PC-3 (cell line): ENCODE measurements around the gene TUBB. TPM values are rescaled to one million over a fixed set of nuclear protein-coding genes. Genes with fewer than 3 reads are reported as not detected.
"Not testable (repeated sequence)": the region's sequence is repeated elsewhere in the genome, so short reads cannot be mapped to it uniquely, and the experiment has no call there.

Source experiments
- ATAC-seq: fragments of 200-7000 bp; cut with Tn5 transposase; 2 replicates; pipeline ENCODE4 v1.9.1; 2020; ENCODE audit warnings: mild to moderate bottlenecking, moderate library complexity
- BruUV-seq: library from RNA; stranded (reverse); fragments of 400-500 nt; replicated peaks from 2 replicates; lab custom pipeline; 2021; lab: Mats Ljungman, UMichigan
- CTCF ChIA-PET: fragments of 300-600 bp; sonication (Branson Sonifier 250); formaldehyde crosslinking; loops from one replicate; lab custom pipeline; 2022; ENCODE audit warnings: antibody characterized with exemption; lab: Charles Lee
- POLR2A ChIA-PET: fragments of 300-600 bp; sonication (Branson Sonifier 250); formaldehyde crosslinking; loops from one replicate; lab custom pipeline; 2022; ENCODE audit warnings: antibody characterized with exemption; ENCODE audit not compliant: unreplicated experiment; lab: Charles Lee
- DNase-seq: peaks from one replicate; pipeline ENCODE4 v3.0.0-alpha.2; 2015
- H2AFZ ChIP-seq: fragments of 300-600 bp; sonication (generic); 2 replicates; pipeline ENCODE4 v1.6.0; 2016; ENCODE audit warnings: antibody characterized with exemption, low read length
- H3F3A ChIP-seq: fragments of 300-600 bp; sonication (generic); one replicate; pipeline ENCODE4 v1.6.0; 2017; ENCODE audit warnings: antibody characterized with exemption, low read length, control low read depth, mild to moderate bottlenecking; ENCODE audit not compliant: unreplicated experiment
- H3K27ac ChIP-seq: fragments of 300-600 bp; sonication (generic); 2 replicates; pipeline ENCODE4 v1.5.1; 2016; ENCODE audit warnings: mild to moderate bottlenecking, low read length
- H3K27me3 ChIP-seq: fragments of 300-600 bp; sonication (generic); 2 replicates; pipeline ENCODE4 v1.6.1; 2016; ENCODE audit warnings: low read length, mixed read lengths
- H3K36me3 ChIP-seq: fragments of 300-600 bp; sonication (generic); 2 replicates; pipeline ENCODE4 v1.6.1; 2016; ENCODE audit warnings: low read depth, mixed run types, low read length, mixed read lengths
- H3K4me1 ChIP-seq: fragments of 300-600 bp; sonication (generic); 2 replicates; pipeline ENCODE4 v1.5.1; 2016; ENCODE audit warnings: low read length; ENCODE audit not compliant: insufficient read depth
- H3K4me2 ChIP-seq: fragments of 300-600 bp; sonication (generic); 2 replicates; pipeline ENCODE4 v1.6.0; 2016; ENCODE audit warnings: low read length
- H3K4me3 ChIP-seq: fragments of 300-600 bp; sonication (generic); 2 replicates; pipeline ENCODE4 v1.5.1; 2016; ENCODE audit warnings: mild to moderate bottlenecking, low read length, mixed read lengths
- H3K79me2 ChIP-seq: fragments of 300-600 bp; sonication (generic); 2 replicates; pipeline ENCODE4 v1.6.1; 2017; ENCODE audit warnings: low read length, mixed read lengths
- H3K9ac ChIP-seq: fragments of 300-600 bp; sonication (generic); 2 replicates; pipeline ENCODE4 v1.6.0; 2016; ENCODE audit warnings: mild to moderate bottlenecking, low read length
- H3K9me2 ChIP-seq: fragments of 300-600 bp; sonication (generic); replicated peaks from 2 replicates; pipeline ENCODE4 v1.6.1; 2016; ENCODE audit warnings: mixed run types, low read length, mixed read lengths
- H3K9me3 ChIP-seq: fragments of 300-600 bp; sonication (generic); 2 replicates; pipeline ENCODE4 v1.6.1; 2016; ENCODE audit warnings: low read length, mixed read lengths
- H4K20me1 ChIP-seq: fragments of 300-600 bp; sonication (generic); 2 replicates; pipeline ENCODE4 v1.6.1; 2016; ENCODE audit warnings: low read length, mixed read lengths
- CTCF ChIP-seq: fragments of 300-600 bp; sonication (generic); conservative IDR thresholded peaks from 2 replicates; pipeline ENCODE4 v1.5.1; 2017; ENCODE audit warnings: antibody characterized with exemption, low read depth, mild to moderate bottlenecking, low read length
- EZH2 ChIP-seq: fragments of 300-600 bp; sonication (generic); IDR thresholded peaks from one replicate; pipeline ENCODE4 v1.6.1; 2017; ENCODE audit warnings: antibody characterized with exemption, mild to moderate bottlenecking, low read length; ENCODE audit not compliant: unreplicated experiment
- EZH2phosphoT487 ChIP-seq: fragments of 300-600 bp; sonication (generic); IDR thresholded peaks from 2 replicates; pipeline ENCODE4 v1.6.1; 2018; ENCODE audit warnings: mild to moderate bottlenecking, antibody characterized with exemption, low read length, borderline replicate concordance
- intact Hi-C: fragments of 100-400 bp; cut with micrococcal nuclease; formaldehyde crosslinking; loops from 2 replicates; pipeline ENCODE4 v1.9.0; 2023
- total RNA-seq: library from RNA; depleted of rRNA; stranded (reverse); fragments of >200 nt; gene quantifications from 2 replicates; pipeline ENCODE4 v1.2.3, GENCODE V29; 2014

Gene TUBB
- total RNA-seq, 1 experiment from 2014 or later = 1,398 TPM

- H2AFZ ChIP-seq = 0 out of 2 replicates have a peak overlapping the region, but pooled peaks have one; percentile 47
- POLR2A ChIA-PET = interaction anchor here (0.6 to 0.7 kb wide), 3 partner anchors 10 to 509 kb away, joined by 3 to 4 read pairs (median 3); no protein-coding TSS in a partner anchor
These were observed 2.1 kb upstream of the TUBB start for GRCh38 chr6:30717845-30718720.

GRCh38 chr6:30719356-30719755 is 796 bp upstream of the TUBB start:
- intact Hi-C loops = no loop called here
- Histone ChIP-seq H3K36me3 (peaks cover 29% of the 10 kb centered on the region), H3K79me2 (peaks cover 84% of the 10 kb centered on the region), H3K4me2 (peak overlapping the region; percentile 93), H4K20me1 (peaks cover 23% of the 10 kb centered on the region), H2AFZ (peak overlapping the region; percentile 45), H3K4me3 (peak overlapping the region; percentile 94), H3K9me2 (no peaks in the 10 kb centered on the region), H3K9ac (peak overlapping the region; percentile 99), H3K27ac (peak overlapping the region; percentile 63), H3K9me3 (no peaks in the 10 kb centered on the region), H3K27me3 (no peaks in the 10 kb centered on the region), H3F3A (peaks cover 10% of the 10 kb centered on the region), H3K4me1 (peaks cover 37% of the 10 kb centered on the region)
- CTCF ChIA-PET = no interaction called here
- no peak for TF ChIP-seq EZH2
- TF ChIP-seq CTCF = no peak
- ATAC-seq = no peak
- no TSS peak for BruUV-seq
- POLR2A ChIA-PET = no interaction called here
- DNase-seq = no peak

More at GRCh38 chr6:30717845-30718720, 2.1 kb upstream of the TUBB start:
- Histone ChIP-seq H3K79me2 (peaks cover 71% of the 10 kb centered on the region), H4K20me1 (peaks cover 10% of the 10 kb centered on the region), H3K4me2 (peak overlapping the region; percentile 93), H3K4me3 (peak overlapping the region; percentile 65), H3K9ac (peak overlapping the region; percentile 85), H3K4me1 (peaks cover 35% of the 10 kb centered on the region), H3K27ac (peak overlapping the region; percentile 89), H3K36me3 (peaks cover 25% of the 10 kb centered on the region)
- not testable (repeated sequence) for DNase-seq, H3F3A ChIP-seq, ATAC-seq, H3K9me3 ChIP-seq, H3K27me3 ChIP-seq, H3K9me2 ChIP-seq
- intact Hi-C loops = loop anchor here (1.0 kb wide), 1 partner anchor 31 kb away; no protein-coding TSS in a partner anchor
- TSS peak; percentile 8 for BruUV-seq
- CTCF ChIA-PET = interaction anchor here (1.1 kb wide), 1 partner anchor 31 kb away, joined by 4 read pairs; no protein-coding TSS in a partner anchor

GRCh38 chr6:30720738-30721197 is 616 bp downstream of the TUBB start:
- H2AFZ ChIP-seq = no peak overlapping the region
- H3K9ac ChIP-seq = peak overlapping the region; percentile 99
- H3K9me2 ChIP-seq = no peaks in the 10 kb centered on the region
- peaks cover 32% of the 10 kb centered on the region for H4K20me1 ChIP-seq
- no peaks in the 10 kb centered on the region for H3K27me3 ChIP-seq
- H3K4me2 ChIP-seq = peak overlapping the region; percentile 93
- ChIA-PET POLR2A (interaction anchor here (0.6 kb wide), 1 partner anchor 10 kb away, joined by 4 read pairs; no protein-coding TSS in a partner anchor), CTCF (interaction anchor here (0.5 kb wide), 1 partner anchor 100 kb away, joined by 3 read pairs; no protein-coding TSS in a partner anchor)
- no peaks in the 10 kb centered on the region for H3K9me3 ChIP-seq
- peaks cover 41% of the 10 kb centered on the region for H3K4me1 ChIP-seq
- H3K36me3 ChIP-seq = peaks cover 37% of the 10 kb centered on the region
- peaks cover 23% of the 10 kb centered on the region for H3F3A ChIP-seq
- ATAC-seq (no peak), DNase-seq (peak; percentile 50)
- H3K27ac ChIP-seq = peak overlapping the region; percentile 95
- peaks cover 84% of the 10 kb centered on the region for H3K79me2 ChIP-seq
- no peak for TF ChIP-seq EZH2phosphoT487
- TF ChIP-seq CTCF = no peak
- no peak for TF ChIP-seq EZH2
- H3K4me3 ChIP-seq = peak overlapping the region; percentile 94
- intact Hi-C loops = loop anchor here (1.0 to 10.0 kb wide), 4 partner anchors 74 to 236 kb away; partner anchors contain the start of genes C6orf136, HLA-E, MRPS18B and PPP1R10
- TSS peak; percentile 31 for BruUV-seq
